NCI-H748 (cell line): ENCODE results near the gene TUBA1A.
"Not testable (repeated sequence)": the region's sequence is repeated elsewhere in the genome, so short reads cannot be mapped to it uniquely, and the experiment has no call there.

Experiments
- DNase-seq: peaks from one replicate; lab custom pipeline; 2025; ENCODE audit not compliant: unreplicated experiment; lab: John Stamatoyannopoulos, UW

The TUBA1A gene

DNA sequence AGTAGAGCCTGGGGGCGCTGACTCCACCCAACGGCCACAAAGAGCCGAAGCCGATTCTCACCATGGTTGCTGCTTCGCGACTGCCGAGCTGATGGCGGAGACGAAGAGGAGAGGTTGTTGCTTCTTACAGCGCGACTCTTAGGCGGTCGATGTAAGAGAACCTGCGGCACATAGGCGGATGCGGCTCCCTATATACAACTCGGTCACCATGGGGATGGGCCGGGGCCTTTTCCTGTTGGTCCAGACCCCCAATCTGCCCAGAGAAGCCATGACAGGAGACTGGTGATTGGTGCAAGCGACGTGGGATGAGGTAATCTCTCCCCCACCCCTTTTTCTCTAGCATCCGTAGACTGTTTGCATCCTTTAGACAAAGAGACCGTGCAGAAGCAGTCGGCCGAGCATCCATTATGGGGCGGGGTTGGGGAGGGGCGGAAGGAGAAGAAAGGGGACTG lies at the start of gene TUBA1A:
Gene TUBA1A (minus strand): TSS at position 165 of the 452 bp plus-strand sequence. CDS start 101 bp downstream, at position 64.
- DNase-seq = peak; percentile 99

DNA sequence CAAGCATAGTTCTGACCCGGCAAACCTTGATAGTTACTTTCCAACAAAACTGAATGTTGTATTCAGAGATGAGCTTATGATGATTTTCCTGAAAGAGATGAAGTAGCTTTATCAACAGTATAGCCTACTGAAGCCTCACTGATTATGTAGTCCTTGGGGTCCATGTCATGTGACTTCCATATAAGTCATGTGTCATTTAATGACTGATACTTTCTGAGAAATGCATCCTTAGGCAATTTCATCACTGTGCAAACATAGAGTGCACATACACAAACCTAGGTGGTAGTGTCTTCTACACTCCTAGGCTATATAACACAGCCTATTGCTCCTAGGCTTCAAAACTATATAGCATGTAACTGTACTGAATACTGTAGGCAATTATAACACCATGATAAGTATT lies 47.5 kb upstream of the TUBA1A start:
- no peak for DNase-seq

GRCh38 chr12:49233842-49234526 lies 45.1 kb upstream of the TUBA1A start:
- DNase-seq = peak; percentile 99

GRCh38 chr12:49232940-49233841 lies 44.3 kb upstream of the TUBA1A start:
- peak; percentile 90 for DNase-seq

GRCh38 chr12:49231878-49232655 lies 43.2 kb upstream of the TUBA1A start:
- peak; percentile 83 for DNase-seq

DNA sequence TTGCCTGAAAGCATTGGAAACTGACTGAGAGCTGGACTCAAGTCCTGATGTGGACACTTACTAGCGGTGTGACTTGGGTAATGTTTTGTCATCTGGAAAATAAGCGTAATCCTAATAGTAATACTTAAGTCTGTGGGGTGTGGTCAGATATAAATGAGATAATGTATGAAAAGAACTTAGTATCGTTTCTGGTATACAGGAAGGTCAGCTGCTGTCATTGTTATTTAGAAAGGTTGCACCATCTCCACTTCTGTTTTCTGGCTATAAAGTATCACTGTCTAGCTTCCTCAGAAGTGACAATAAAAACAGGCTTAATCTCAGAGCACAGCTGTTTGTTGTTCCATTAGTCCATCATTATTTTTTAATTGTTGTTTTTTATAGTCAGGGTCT lies 41.9 kb upstream of the TUBA1A start:
- DNase-seq = peak; percentile 33

GRCh38 chr12:49230176-49230804 lies 41.4 kb upstream of the TUBA1A start:
- peak; percentile 90 for DNase-seq

DNA sequence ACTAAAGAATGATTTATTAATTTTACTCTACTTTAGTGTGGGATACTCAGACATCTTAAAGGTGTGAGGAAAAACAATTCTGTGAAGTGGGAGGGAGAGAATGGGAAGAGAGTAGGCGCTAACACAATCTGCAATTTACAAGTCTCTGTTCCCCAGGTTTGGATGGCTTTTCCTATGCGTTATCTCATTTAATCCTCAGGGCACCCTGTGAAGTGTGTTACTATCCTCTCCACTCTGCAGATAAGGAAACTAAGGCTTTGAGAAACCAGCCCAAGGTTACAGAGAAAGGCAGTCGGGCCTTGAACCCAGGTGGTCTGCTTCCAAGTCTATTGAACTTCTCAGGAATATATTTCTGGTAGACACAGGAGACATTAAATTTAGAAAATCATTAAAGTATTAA lies 39.8 kb upstream of the TUBA1A start:
- no peak for DNase-seq

- no peak for DNase-seq
Measured at GRCh38 chr12:49227713-49228112, 38.8 kb upstream of the TUBA1A start.

DNA sequence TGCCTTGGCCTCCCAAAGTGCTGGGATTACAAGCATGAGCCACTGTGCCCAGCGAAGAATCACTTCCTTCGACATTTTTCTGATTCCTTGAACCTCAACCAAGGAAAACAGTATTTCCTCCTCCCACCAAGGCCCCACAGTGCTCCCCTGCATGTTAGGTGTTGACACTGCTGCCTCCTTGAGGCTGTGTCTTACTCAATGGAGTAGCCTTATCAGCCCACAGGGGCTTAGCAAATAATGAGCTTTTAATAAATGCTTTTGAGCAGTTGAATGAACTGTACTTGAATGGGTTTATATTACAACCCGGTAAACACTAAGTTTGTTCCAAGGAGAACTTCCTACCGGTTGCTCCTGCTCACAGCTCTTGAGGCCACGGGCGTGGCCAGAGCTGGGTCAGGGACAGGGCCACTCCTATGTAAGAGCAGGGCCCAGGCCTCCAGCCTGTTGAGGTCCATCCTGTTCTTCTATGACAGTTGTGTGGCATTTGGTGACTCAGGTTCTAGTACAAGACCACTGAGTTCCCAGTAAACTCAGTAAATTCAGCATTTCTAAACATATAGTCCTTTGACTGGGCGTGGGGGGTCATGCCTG lies 36.8 kb upstream of the TUBA1A start:
- DNase-seq = peak; percentile 33

DNA sequence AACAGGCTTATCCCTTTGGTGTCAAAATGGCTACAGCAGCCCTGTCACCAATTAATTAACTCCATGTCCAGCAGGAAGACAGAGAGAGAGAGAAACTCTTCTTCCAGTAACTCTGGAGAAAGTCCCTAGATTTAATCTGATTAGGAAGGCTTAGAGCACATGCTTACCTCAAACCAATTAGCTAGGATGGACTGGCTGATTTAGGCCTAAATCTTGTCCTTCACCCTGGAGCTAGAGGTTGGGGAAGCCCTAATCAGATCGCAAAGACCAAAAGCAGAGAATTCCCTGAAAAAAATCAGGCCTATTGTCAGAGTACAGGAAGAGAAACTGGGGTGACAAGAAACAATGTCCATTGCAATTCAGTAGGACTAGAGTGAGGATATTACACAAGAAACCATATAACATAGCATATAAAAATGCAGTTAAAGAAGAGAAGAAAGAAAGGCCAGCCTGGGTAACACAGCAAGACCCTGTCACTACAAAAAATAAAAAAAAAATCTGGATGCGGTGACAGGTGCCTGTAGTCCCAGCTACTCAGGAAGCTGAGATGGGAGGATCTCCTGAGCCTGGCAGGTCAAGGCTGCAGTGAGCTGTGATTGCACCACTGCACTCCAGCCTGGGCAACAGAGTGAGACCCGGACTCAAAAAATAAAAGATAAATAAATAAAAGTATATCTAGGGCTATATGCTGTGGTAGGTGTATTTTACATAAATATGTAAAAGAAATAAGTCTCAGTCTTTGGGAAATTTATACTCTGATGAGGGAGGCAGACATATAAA lies 34.9 kb upstream of the TUBA1A start:
- no peak for DNase-seq

GRCh38 chr12:49223122-49223521 lies 34.2 kb upstream of the TUBA1A start:
- no peak for DNase-seq

- DNase-seq = no peak
Measured at GRCh38 chr12:49220972-49221371, 32.1 kb upstream of the TUBA1A start.

DNA sequence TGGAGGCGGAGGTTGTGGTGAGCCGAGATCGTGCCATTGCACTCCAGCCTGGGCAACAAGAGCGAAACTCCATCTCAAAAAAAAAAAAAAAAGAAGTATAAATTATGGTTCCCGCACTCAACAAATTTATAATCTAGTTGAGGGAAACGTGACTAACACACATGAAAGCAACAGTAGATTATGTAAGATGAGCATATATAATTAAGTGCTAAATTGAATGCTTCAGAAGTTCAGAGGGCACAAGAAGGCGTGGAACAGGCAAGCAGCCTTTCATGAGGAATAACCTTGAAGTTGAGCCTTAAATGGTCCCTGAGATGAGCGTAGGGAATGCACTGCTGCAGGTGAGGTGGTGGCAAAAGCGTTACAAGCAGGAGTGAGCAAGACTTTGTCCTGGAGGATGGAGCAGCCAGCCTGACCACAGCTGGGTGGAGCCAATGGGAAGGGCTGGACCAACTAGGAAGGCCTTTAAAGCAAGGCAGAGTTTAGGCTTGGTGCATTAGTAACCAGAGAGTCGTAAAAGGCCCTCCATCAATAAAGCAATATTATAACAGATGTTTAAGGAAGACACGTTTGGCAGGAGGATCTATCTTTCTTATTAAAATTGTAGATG lies 30.6 kb upstream of the TUBA1A start:
- no peak for DNase-seq

DNA sequence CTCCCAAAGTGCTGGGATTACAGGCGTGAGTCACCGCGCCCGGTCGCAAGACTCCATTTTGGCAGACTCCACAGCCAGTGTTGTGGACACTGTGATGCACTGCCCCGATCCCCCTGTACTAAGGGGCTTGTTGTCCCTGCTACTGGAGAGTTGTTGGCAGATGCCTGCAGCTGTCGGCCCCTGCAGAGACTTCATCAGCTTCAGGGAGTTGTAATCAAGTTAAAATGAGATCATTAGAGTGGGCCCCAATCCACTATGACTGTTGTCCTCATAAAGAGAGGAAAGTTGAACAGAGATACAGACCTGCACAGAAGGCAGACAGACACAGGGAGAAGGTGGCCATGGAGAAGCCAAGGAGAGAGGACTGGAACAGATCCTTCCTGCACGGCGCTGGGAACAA lies 23.7 kb upstream of the TUBA1A start:
- no peak for DNase-seq

DNA sequence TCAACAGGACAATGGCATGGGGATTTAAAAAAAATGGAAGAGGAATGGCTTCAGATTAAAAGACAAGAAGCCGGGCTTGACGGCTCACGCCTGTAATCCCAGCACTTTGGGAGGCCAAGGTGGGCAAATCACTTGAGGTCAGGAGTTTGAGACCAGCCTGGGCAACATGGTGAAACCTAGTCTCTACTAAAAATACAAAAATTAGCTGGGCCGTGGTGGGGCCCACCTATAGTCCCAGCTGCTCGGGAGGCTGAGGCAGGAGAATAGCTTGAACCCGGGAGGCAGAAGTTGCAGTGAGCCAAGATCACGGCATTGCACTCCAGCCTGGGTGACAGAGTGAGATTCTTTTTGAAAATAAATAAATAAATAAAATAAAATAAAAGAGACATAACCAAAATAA lies 21.8 kb upstream of the TUBA1A start:
- not testable (repeated sequence) for DNase-seq

- no peak for DNase-seq
Measured at GRCh38 chr12:49208676-49209075, 19.8 kb upstream of the TUBA1A start.

DNA sequence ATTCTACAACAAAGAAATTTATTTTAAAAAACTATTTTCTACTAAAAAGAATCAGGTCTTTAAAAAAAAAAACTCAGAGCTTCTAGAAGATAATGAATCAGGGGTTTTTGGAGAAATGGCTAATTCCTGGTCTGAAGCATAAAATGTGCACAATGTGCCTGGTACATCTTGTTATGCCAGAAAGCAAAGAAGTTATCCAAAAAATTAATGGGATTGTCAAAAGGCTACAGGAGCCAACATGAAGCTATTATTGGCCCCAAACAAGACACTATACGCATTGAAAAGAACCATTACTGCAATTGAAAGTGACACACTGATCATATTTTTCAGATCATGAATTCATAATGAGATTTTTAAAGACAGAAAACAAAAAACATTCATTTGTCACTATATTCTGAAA lies 19.3 kb upstream of the TUBA1A start:
- no peak for DNase-seq

DNA sequence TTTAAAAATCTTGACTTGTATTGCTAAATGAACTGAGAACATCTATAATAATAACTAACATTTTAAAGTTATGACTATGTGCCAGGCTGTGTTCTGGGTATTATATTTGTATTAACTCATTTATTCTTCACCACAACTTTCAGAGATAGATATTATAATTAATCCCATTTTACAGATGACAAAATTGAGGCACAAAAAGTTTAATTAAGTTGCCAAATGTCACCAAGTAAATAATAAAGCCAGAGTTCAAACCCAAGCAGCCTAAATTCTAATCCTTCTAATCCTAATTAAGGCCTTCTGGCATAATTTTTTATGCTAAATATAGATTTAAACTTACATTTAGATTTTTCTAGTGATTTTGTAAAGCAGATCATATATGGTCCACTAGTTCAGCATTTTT lies 17.5 kb upstream of the TUBA1A start:
- no peak for DNase-seq
